Bone marrow (tissue), 2 donors: ENCODE results near the gene RNF215.

Experiments used
- DNase-seq, 2 donors: peaks; one replicate each; lab custom pipeline; 2025; lab: John Stamatoyannopoulos, UW

RNF215 gene

GRCh38 chr22:30386960-30387827 is at the start of gene RNF215:
TSS of gene RNF215 (minus strand) at chr22:30387411. CDS start at chr22:30387313, 98 bp downstream.
- DNase-seq = peak; percentile 66 to 69

DNA sequence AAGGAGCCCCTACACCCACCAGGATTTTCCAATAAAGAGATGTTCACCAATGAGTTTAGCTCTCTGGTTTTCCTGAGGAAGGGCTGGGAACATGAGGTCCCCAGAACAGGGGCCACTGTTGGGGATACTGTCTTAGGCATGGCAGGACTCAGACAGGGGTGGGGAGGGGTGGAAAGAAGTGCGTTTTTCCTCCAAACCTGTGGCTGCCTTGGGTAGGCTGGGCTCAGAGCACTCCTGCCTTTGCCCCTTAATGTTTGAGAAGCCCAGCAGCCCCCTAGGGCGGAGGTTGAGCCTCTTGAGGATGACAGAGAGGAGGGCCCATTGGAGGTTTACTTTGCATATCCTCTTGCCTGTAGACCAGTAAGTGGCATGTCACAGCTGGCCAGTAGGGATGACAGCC is 49.0 kb upstream of the RNF215 start:
- DNase-seq = no peak

DNA sequence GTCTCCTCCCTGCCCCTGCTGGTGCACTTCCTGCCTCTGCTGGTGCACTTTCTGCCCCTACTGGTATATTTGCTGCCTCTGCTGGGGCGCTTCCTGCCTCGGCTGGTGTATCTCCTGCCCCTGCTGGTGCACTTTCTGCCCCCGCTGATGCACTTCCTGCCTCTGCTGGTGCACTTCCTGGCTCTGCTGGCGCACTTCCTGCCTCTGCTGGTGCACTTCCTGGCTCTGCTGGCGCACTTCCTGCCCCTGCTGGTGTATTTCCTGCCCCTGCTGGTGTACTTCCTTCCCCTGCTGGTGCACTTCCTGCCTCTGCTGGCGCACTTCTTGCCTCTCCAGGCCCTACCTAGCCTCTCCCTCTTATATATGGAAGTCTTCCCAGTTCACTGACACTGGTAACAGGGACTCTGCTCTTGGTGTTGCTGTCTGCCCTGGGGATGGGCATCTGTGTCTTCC is 48.5 kb upstream of the RNF215 start:
- DNase-seq = no peak

GRCh38 chr22:30434843-30435242 is 47.6 kb upstream of the RNF215 start:
- DNase-seq = no peak

DNA sequence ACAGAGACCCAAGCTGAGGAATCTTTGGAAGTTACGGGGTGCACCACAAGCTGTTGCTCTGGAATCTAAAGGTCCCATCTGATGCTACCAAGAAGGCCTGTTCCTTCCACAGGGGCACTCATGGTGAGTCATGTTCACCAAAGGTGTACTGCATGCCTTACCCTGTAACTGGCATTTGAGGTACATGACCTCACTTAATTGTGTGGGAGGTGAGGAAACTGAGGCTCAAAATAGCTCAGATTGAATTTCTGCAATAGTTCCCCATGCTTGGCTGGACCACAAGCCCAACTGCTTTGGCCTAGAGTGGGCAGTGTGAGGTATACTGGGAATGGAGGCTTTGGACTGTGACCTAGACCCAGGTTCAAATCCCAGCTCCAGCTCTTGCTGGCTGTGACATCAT is 46.6 kb upstream of the RNF215 start:
- no peak for DNase-seq

DNA sequence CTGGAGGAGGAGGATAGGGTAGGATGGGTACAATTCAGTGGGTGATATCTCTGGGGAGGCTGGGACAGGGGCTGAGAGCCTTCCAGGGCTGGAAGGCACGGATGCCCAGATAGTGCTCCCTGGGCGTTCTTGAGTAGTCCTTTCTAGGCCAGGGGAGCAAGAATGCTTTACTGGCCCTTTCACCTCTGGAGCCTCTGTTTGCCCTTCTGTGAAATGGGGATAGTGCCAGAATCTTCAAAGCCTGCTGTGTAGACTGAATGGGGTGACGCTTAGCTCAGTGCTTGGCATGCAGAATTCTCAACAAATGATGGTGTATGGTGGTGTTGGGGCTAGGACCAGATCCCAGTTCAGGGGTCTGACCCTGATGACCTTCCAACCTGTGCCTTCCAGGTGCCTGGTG is 46.0 kb upstream of the RNF215 start:
- no peak for DNase-seq

- no peak for DNase-seq
Measured at GRCh38 chr22:30432520-30432919, 45.3 kb upstream of the RNF215 start.

DNA sequence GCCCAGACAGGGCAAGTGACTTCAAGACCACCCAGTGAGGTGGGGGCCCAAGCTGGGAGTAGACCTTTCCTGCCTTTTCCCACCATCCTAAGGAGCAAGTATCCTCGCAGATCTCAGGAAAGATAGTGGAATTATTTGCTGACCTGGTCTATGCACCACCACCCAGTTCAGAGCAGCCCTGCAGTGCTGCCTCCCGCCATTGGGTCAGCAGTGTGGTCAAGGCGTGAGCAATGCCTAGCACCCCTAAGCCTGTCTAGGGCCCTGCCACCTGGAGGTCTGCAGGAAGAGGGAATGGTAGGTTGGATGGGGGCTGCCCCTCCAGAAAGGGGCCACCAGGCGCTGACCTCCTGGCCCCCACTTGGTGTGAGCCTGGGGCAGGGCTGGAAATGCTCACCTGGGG is 44.9 kb upstream of the RNF215 start:
- no peak for DNase-seq

DNA sequence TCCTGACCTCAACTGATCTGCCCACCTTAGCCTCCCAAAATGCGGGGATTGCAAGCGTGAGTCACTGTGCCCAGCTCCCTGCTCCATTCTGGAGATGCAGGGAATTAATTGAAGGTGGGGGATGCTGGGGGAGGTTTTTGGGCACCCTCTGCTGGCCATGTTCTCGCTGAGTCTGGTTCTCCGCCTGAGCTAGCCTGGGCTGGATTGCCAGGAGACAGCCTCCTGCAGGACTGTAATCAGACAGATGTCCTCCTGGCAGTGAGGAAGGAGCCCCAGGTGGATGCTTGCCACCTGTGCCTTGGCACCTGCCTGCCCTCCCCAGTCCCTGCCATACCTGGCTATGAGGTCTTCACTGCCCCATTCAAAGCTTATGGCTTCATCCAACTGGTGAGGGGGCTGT is 43.7 kb upstream of the RNF215 start:
- DNase-seq = no peak

- DNase-seq = no peak
Measured at GRCh38 chr22:30429887-30430286, 42.7 kb upstream of the RNF215 start.

GRCh38 chr22:30427871-30428270 is 40.7 kb upstream of the RNF215 start:
- no peak for DNase-seq

DNA sequence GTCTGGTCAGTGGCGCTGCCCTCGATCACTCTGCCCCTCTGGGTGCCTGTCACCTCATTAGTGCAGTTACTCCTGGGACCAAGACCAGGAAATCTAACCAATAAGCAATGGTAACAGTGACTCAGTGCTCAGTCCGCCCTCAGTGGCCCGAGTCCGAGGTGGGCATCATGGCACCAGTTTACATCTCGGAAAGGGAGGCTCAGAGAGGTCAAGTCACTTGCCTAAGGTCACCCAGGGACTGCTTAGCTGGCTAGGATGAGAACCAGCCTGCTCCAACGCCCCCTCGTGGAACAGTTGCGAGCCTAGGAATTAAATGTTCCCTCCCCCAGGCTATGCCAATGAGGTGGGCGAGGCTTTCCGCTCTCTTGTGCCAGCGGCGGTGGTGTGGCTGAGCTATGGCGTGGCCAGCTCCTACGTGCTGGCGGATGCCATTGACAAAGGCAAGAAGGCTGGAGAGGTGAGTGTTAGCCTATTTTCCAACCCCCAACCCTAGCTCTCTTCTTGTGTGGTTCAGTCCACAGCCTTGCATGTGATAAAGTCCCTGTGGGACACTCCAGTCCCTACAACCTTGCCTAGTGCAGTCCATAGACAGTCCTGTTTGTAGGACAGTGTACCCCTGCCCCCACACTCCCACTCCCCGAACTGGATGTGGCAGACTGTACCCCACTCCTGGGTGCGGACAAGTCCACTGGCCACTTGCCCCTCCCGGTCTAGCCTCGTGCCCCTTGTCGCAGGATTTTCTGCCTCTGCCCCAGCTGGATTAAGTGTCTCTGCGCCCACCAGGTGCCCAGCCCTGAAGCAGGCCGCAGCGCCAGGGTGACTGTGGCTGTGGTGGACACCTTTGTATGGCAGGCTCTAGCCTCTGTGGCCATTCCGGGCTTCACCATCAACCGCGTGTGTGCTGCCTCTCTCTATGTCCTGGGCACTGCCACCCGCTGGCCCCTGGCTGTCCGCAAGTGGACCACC is 39.5 kb upstream of the RNF215 start:
- DNase-seq = peak; percentile 29 to 34

DNA sequence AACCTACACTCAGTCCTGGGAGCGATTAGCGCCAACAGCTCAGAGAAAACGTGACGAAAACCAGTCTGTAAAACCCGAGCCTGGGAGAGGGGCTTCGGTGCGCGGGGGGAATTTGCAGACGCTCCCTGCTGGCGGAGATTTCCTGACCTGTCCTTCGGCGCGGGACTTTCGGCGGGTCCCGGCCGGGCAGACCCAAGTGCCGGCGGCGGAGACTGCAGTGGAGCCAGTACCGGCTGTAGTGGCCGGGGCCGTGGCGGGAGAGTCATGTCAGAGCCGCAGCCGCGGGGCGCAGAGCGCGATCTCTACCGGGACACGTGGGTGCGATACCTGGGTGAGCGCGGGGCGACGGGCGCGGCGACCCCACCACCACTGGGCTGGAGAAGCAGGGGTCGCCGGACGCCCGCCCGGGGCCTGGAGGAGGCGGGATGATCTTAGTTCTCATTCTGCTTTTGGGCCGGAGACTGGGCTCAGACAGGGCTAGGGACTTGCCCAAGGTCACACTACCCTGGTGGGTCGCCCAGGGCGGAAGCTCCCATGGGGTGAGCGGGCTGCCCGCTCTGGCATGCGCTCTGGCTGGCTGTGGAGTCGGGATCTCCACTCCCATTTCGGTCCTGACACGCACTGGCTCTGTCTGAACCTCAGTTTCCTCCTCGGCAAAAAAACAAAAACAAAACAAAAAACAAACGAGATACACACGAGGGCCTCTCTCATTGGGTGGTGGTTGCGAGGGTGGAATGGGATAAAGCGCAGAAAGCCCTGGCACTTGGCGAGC is 38.6 kb upstream of the RNF215 start, which contains the start of gene MTFP1:
MTFP1 (plus strand) TSS at position 153 of the 772 bp plus-strand sequence; CDS start at position 265, 112 bp downstream.
- DNase-seq = peak in 1 of 2 donors; percentile 15

DNA sequence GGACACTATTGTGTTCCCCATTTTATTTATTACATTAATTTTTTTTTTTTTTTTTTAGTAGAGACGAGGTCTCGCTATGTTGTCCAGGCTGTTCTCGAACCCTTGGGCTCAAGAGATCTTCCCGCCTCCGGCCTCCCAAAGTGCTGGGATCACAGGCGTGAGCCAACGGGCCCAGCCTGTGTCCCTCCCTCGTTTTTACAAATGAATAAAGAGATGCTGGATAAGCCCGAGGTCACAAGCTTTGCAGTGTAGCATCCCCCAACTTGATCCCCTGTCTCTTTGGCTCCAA is 38.1 kb upstream of the RNF215 start:
- DNase-seq = no peak

DNA sequence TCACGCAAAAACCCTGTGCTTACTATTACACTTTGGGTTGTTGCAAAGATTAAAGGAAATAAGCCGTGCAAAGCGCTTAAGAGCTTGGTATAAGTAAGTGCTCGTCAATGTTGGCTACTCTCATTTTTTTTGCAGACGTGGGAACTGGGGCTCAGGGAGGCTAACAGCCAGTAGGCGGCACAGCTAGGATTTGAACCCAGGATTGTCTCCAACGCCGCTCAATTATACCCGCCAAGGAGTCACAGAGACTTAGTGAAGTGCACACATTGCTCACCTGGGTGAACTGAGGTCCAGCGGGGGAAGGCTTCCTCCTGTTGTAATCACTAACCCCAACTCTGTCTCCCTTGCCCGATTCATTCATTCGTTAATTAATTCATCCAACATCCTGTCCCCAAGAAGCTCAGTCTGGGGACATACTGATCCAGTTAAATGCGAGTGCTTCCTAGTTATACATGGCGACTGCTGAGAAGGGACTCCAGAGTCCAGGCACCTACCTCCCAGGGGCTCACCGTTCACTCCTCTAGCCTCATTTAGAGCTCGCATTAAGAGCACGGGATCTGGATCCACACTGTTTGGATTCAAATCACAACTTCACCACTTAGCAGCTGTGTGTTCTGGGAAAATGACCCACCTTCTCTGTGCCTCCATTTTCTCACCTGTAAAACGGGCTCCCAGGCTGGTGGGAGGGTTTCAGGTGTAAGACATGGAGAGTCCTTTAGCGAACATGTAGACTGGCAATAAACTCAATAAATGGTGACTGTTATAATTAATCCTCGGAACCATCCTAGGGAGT is 37.5 kb upstream of the RNF215 start:
- DNase-seq = no peak

DNA sequence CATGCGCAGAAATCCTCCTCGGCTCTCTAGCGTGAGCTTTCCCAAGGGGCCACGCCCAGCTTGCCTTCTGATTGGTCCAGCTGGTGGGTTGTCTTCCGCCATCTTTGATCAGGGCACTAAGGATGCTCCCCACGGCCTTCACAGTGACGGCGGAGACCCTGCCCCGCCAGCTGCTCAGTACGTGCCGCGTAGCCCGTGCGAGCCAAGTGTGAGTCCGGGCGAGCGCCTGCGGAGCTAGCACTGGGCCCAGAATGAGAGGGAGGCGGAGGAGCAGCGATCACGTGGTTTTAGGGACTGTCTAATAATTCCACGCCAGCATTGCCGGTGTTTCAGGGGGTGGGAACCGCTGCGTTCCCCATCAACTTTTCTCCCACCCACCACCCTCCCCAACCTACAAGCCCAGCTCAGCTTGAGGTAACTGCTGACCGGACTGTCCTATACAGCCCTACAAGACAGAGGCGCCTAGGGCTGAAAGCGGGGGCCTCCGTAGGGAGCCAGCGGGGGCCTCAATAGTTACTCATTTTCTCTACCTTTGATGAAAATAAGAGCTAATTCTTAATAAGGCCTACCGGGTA is 36.8 kb upstream of the RNF215 start:
- DNase-seq = peak; percentile 87 to 98

DNA sequence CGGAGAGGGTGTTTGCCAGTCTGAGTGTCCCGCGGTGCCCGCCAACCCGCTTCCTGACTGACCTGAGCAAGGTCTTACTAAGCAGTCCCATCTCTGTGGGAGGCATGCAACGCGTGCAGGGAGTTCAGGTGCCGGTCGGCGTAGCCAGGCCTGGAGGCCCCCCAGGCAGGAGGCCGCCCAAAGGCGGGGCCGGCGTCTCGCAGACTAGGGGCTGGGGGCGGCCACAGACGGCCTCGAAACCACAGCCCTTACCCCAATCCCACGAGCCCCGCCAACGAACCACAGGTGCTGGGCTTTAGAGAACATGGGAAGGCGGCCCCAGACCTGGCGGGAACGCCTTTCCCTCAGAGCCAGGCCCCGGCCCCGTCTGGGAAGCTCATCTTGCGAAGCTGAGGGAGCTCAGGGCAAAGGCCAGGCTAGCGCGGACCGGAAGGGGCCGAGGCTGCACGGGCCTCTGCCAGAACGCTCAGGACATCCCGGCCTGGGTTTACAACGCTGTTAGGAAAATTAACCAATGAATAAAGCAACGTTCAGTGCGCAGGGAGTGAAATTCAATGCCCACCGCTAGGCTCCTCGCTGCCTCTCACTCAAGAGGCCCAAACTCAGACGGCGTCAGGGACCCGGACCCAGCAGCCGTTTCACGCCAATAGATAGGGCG is 36.2 kb upstream of the RNF215 start:
- DNase-seq = no peak

GRCh38 chr22:30422481-30423300 is 35.5 kb upstream of the RNF215 start:
- DNase-seq = peak in 1 of 2 donors; percentile 60
